ENCODE data around the gene TCP1. TPM values are rescaled to one million over a fixed set of nuclear protein-coding genes. Genes with fewer than 3 reads are reported as not detected.
A peak's percentile ranks its signal among the peaks of the same experiment; 100 is the strongest.
"Not testable (repeated sequence)": the region's sequence is repeated elsewhere in the genome, so short reads cannot be mapped to it uniquely, and the experiment has no call there.

TCP1 gene
- 58.1 TPM for total RNA-seq

- DNase-seq (ENCODE audit: low spot score) (peak; percentile 100), ATAC-seq (peak; percentile 85)
Measured at GRCh38 chr6:159789377-159790148, at the start of gene TCP1. TCP1 (minus strand) TSS chr6:159789602; CDS start chr6:159789468, 134 bp downstream.

- no peak for ATAC-seq
- DNase-seq (ENCODE audit: low spot score): peak; percentile 18
Measured at GRCh38 chr6:159838020-159838744, 48.8 kb upstream of the TCP1 start.

- ATAC-seq: no peak
- DNase-seq (ENCODE audit: low spot score): peak; percentile 7
Measured at GRCh38 chr6:159837511-159837910, 48.1 kb upstream of the TCP1 start.

GRCh38 chr6:159836718-159837490 is 47.5 kb upstream of the TCP1 start:
- DNase-seq (ENCODE audit: low spot score) (peak; percentile 28), ATAC-seq (no peak)

- DNase-seq (ENCODE audit: low spot score) (no peak), ATAC-seq (no peak)
Measured at GRCh38 chr6:159833997-159834603, 44.7 kb upstream of the TCP1 start.

- ATAC-seq (no peak), DNase-seq (ENCODE audit: low spot score) (no peak)
Measured at GRCh38 chr6:159833556-159833955, 44.2 kb upstream of the TCP1 start.

GRCh38 chr6:159832946-159833345 is 43.5 kb upstream of the TCP1 start:
- no peak for ATAC-seq
- no peak for DNase-seq (ENCODE audit: low spot score)

GRCh38 chr6:159831373-159831679 is 41.9 kb upstream of the TCP1 start:
- ATAC-seq (no peak), DNase-seq (ENCODE audit: low spot score) (no peak)

- DNase-seq (ENCODE audit: low spot score) (no peak), ATAC-seq (no peak)
Measured at GRCh38 chr6:159830501-159831372, 41.3 kb upstream of the TCP1 start.

- ATAC-seq (no peak), DNase-seq (ENCODE audit: low spot score) (no peak)
Measured at GRCh38 chr6:159829526-159829925, 40.1 kb upstream of the TCP1 start.

- ATAC-seq (no peak), DNase-seq (ENCODE audit: low spot score) (no peak)
Measured at GRCh38 chr6:159828074-159828473, 38.7 kb upstream of the TCP1 start.

GRCh38 chr6:159826968-159827647 is 37.7 kb upstream of the TCP1 start:
- no peak for ATAC-seq
- DNase-seq (ENCODE audit: low spot score): no peak

- no peak for DNase-seq (ENCODE audit: low spot score)
Measured at GRCh38 chr6:159826004-159826403, 36.6 kb upstream of the TCP1 start.

GRCh38 chr6:159824690-159825089 is 35.3 kb upstream of the TCP1 start:
- DNase-seq (ENCODE audit: low spot score); ATAC-seq: not testable (repeated sequence)

More at GRCh38 chr6:159826004-159826403, 36.6 kb upstream of the TCP1 start:
- no peak for ATAC-seq

- DNase-seq (ENCODE audit: low spot score) (no peak), ATAC-seq (no peak)
Measured at GRCh38 chr6:159823953-159824352, 34.6 kb upstream of the TCP1 start.

GRCh38 chr6:159821726-159822125 is 32.3 kb upstream of the TCP1 start:
- no peak for DNase-seq (ENCODE audit: low spot score)
- no peak for ATAC-seq

GRCh38 chr6:159821122-159821521 is 31.7 kb upstream of the TCP1 start:
- ATAC-seq: no peak
- DNase-seq (ENCODE audit: low spot score): no peak

GRCh38 chr6:159819932-159820640 is 30.7 kb upstream of the TCP1 start:
- ATAC-seq: no peak
- DNase-seq (ENCODE audit: low spot score): no peak

- ATAC-seq (no peak), DNase-seq (ENCODE audit: low spot score) (no peak)
Measured at GRCh38 chr6:159819098-159819497, 29.7 kb upstream of the TCP1 start.

Measured in left lobe of liver (tissue), 2 donors.